GM18502 (cell line): ENCODE measurements around the gene TMEM106A.
"Not testable (repeated sequence)": the region's sequence is repeated elsewhere in the genome, so short reads cannot be mapped to it uniquely, and the experiment has no call there.

ENCODE experiments used
- ATAC-seq: cut with Tn5 transposase; IDR thresholded peaks from one replicate; pipeline ENCODE4 v1.9.1; 2021; ENCODE audit warnings: mild to moderate bottlenecking; ENCODE audit not compliant: unreplicated experiment, poor library complexity

TMEM106A gene

GRCh38 chr17:43211480-43212402, at the start of gene TMEM106A:
Gene TMEM106A (plus strand): TSS chr17:43211875. CDS start chr17:43213042, 1,167 bp downstream.
- peak; percentile 78 for ATAC-seq

DNA sequence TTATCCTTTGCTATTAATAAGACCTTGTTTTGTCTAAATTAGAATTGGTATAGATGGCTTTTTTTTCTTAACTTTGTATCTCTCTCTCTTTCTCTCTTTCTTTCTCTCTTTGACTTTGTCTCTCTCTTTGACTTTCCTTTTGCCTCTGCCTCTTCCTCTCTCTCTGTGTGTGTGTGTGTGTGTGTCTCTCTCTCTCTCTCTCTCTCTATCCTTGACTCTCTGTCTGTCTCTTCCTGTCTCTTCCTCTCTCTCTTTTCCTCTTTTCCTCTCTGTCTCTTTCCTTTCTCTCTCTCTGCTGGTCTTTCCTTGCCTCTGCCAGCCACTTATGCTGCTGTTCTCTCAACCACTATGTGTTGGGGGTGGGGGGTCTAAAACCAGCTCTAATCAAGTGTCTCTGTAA, 45.7 kb upstream of the TMEM106A start:
- ATAC-seq: not testable (repeated sequence)

DNA sequence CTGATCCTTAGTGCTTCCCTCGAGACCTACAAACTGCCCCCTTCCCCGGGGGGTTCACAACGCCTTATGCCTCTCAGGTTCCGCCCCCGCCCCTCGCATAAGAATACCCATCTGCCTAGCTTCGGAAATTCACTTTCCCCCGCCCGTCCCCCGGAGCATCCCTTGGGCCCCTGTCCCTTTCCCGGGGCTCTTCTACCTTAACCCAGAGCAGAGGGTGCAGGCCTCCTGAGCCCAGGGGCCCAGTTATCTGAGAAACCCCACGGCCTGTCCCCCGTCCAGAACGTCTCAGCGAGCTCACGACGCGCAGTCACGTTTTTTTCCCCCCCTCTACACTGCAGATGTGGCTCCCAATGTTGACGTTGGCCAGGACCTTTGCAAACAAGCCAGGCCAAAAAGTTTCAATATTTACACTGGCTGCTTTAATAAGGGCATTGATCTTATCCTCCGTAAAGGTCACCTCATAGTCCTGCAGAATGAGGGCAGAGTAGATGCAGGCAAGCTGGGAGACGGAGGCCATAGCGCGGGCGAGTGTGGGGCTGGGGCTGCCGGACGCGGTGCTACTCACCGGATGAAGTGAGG, 42.0 kb upstream of the TMEM106A start:
- peak; percentile 26 for ATAC-seq

DNA sequence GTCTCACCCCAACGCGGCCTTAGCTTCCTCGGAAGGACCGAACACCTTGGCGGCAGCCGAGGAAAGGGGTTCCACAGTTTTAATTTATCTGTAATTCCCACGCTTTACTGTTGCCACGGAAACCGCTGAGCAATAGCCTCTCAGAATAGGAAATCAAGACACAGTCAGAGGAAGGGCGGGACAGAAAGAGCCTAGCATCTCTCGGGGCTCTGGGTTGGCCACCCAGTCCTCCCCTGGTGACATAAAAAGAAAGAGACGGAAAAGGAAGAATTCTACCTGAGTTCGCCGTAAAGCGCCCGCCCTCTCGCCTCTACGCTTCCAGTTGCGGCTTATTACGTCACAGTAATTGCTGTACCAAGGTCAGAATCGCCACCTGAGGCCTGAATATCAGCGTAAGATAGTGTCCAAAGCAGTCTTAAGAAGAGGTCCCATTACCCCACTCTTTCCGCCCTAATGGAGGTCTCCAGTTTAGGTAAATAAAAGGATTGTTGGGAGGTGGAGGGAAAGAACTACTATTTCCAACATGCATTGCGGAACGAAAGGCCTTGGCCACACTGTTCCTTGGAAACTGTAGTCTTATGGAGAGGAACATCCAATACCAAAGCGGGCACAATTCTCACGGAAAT, 41.4 kb upstream of the TMEM106A start:
- peak; percentile 59 for ATAC-seq

- peak; percentile 84 for ATAC-seq
Observed at GRCh38 chr17:43170766-43171585, 40.7 kb upstream of the TMEM106A start, which contains the start of gene NBR1. Gene NBR1 (plus strand): TSS chr17:43171214. CDS start chr17:43175800, 4,586 bp downstream.

DNA sequence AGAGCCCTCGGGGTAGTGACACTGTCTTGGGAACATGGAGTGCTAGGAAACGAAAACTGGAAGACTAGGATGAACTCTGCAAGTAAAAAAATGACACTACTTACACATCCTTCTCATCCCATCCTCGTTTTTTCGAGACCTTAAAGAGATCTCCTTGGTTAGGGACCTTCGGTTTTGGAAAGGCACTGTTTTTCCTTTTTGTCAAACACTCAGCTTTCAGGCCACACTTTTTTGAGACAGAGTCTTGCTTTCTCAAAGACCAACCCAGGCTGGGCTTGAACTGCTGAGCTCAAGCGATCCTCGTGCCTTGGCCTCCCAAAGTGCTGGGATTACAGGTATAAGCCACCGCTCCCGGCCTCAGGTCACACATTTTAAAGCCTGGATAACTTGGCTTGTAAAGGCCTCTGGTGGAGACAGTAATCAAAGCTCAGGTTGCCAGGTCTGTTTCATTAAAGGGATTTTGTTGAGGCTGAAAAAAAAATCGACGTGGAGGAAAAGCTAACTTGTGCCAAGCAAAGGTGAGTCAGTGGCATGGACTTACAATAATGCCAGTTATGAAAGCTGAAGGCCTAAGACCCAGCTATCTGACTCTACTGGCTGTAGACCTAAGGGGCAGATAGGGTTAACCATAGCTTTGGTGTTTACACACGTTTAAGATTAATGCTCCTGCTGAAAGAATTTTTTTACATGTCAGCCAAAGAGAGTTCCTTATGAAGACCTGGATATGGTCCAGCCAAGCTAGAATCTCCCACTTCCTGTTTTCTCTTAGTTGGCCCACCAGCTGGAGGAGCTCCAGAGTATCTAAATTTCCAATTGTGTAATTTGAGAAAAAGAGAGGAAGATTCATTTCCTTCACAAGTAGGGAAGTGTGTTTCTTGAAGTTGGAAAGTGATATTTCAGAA, 39.8 kb upstream of the TMEM106A start:
- no peak for ATAC-seq

- ATAC-seq: no peak
Observed at GRCh38 chr17:43175213-43176118, 36.2 kb upstream of the TMEM106A start.

DNA sequence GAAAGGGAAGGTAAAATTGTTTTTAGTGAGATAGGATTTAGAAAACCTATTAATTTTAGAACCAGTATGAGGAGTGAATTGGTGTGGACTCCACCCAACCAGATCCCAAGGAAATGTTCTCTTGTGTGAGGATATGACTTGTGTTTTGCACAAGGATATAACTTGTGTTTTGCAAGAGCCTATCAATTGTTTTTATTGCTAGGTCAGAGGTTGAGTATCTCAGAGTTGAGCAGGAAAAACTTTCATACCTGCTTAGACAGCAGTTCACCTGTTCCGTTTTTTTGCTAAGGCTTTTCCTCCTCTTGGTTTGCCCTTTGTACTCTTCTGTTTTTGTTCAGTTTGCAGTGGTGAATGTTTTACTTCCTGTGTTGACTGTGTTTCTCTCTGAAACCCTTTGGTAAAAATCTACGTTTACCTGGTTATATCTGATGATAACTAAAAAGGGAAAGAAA, 35.5 kb upstream of the TMEM106A start:
- no peak for ATAC-seq

DNA sequence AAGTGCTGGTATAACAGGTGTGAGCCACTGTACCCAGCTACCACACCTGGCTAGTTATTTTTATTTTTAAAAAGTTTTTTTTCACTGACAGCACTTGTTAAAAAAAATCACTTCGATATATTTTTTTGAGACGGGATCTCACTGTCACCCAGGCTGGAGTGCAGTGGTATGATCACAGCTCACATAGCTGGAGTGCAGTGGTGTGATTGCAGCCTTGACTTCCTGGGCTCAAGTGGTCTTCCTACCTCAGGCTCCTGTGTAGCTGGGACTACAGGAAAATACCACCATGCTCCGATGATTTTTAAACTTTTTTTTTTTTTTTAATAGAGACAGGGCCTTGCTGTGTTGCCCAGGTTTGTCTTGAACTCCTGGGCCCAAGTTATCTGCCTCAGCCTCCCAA, 27.8 kb upstream of the TMEM106A start:
- ATAC-seq: no peak

DNA sequence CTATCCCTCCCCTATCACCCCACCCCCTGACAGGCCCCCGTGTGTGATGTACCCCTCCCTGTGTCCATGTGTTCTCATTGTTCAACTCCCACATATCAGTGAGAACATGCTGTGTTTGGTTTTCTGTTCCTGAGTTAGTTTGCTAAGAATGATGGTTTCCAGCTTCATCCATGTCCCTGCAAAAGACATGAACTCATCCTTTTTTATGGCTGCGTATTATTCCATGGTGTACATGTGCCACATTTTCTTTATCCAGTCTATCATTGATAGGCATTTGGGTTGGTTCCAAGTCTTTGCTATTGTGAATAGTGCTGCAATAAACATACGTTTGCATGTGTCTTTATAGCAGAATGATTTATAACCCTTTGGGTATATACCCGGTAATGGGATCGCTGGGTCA, 25.0 kb upstream of the TMEM106A start:
- not testable (repeated sequence) for ATAC-seq

- ATAC-seq: no peak
Observed at GRCh38 chr17:43193251-43193650, 18.4 kb upstream of the TMEM106A start.

GRCh38 chr17:43199633-43200032, 12.0 kb upstream of the TMEM106A start:
- ATAC-seq: no peak

DNA sequence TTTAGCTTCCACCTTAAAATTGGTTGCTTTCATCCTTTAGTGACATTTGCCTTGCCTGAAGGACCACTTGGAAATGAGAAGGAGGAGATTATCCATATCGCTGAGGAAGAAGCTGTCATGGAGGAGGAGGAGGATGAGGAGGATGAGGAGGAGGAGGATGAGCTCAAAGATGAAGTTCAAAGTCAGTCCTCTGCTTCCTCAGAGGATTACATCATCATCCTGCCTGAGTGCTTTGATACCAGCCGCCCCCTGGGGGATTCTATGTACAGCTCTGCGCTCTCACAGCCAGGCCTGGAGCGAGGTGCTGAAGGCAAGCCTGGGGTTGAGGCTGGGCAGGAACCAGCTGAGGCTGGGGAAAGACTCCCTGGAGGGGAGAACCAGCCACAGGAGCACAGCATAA, 11.5 kb upstream of the TMEM106A start:
- no peak for ATAC-seq

- not testable (repeated sequence) for ATAC-seq
Observed at GRCh38 chr17:43203013-43203412, 8.7 kb upstream of the TMEM106A start.

DNA sequence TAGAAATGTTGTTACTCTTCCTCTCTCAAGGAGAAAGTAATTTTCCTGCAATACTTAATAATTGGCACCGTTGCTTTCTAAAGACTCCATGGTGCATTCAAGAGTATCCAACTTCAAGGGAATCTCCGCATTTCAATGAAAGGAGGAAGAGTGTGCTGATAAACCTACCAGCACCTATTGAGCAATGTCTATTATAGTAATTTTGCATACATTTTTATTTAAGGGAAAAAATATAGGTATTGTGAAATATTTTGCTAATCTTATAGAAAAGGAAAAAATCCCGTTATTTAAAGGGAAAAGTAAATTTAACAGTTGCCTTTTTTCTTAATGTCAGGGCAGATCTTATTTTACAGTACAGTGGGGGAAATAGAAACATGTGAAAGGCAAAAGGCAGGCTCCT, 1.1 kb upstream of the TMEM106A start:
- no peak for ATAC-seq

- ATAC-seq: no peak
Observed at GRCh38 chr17:43211123-43211479, 574 bp upstream of the TMEM106A start.

DNA sequence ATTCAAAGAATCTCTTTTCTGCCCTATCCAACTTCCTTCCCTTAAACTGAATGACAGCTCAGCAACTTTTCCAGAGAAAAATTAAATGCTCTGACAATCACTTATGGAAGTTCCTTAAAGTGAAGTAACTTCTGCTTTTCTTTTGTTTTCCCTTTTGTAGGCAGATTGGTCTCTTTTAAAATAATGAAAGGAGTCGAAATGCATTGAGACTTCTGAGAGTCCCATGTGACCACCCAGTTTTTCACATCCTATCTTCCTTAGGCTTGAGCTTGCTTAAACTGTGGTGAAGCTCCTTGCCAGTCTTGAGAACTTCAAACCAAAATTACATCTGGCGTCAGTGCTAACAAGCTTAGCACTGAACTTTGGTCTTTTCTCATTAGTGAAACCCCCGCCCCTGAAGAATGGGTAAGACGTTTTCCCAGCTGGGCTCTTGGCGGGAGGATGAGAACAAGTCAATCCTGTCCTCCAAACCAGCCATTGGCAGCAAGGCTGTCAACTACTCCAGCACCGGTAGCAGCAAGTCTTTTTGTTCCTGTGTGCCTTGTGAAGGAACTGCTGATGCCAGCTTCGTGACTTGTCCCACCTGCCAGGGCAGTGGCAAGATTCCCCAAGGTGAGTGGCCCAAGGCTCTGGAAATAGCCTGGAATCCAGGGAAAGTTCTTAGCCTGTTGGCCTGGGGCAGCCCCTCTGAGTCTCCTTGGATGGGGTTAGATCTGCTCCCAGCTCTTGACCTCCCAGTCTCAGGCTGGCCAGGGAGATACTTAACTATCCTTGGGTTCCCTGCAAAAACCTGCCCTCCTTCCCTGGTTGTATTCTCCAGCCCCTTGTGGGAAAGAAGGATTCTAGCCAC, 1.2 kb downstream of the TMEM106A start:
- ATAC-seq: no peak
